ENCODE measurements around the gene MB21D2.

The MB21D2 gene

DNA sequence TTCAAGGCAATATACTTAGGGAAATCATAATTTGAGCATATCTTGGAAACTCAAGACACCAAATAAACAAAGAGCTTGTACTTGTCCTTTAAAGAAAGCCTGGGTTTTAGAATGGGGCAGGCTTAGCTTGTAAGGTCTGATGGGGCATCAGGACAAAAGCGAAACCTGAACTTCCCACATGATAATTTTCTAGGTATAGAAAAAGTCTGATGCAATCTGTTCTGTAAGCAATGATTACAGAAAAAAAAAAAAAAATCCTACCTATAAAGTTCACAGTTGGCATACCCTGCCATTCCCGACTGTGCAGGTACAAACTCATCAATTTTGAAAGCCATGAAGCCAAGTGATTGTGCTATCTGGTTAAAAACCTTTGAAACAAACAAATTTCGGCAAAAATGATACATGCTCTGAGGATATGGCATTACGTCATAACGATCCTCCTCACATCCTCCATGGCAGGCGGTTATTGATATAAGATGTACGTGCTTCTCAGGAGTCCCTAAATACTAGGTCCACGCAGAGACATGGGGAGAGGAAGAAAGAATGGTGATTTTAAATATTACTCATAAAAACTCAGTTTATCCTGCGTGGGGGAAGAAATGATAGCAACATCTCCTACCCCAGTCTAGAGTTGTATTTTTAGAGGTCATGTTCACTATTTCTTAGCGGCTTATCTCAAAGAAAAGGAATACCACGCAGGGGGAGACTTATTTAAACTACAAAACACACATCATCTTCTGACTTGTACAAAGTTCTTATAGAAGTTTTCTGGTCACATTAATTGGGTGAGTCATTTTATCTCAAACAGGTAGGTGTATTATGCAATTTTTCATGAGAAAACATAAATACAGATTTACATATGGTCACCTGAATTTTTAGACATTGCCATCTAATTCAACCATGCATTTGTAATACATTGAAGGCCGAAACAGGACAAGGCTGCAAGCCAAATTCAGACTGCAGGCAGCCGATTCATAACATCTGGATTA, 27.0 kb downstream of the MB21D2 start:
- no peak for DNase-seq (ENCODE audit: low read depth in 3 of 3)

GRCh38 chr3:192889679-192890078, 28.0 kb downstream of the MB21D2 start:
- DNase-seq (ENCODE audit: low read depth in 3 of 3), result no peak

- DNase-seq (ENCODE audit: low read depth in 3 of 3), result no peak
Measured at GRCh38 chr3:192888190-192888589, 29.5 kb downstream of the MB21D2 start.

DNA sequence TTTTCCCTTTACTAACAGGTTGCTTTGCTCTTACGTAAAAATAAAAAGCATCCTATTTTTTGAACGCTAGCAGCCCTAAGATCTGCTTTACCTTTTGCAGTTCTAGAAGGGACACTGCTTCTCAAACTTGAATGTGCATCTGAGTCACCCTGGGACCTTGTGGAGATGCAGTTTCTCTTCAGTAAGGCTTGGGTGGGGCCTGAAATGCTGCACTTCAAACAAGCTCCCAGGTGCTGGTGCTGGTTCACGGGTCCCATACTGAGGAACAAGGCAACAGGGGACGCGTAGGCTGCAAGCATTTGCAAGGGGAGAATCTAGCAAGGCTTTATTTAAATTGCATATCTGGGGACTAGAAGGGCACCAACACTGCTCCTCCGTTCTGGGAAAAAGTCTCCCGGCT, 30.0 kb downstream of the MB21D2 start:
- no peak for DNase-seq (ENCODE audit: low read depth in 3 of 3)

- no peak for DNase-seq (ENCODE audit: low read depth in 3 of 3)
Measured at GRCh38 chr3:192887047-192887446, 30.6 kb downstream of the MB21D2 start.

- DNase-seq (ENCODE audit: low read depth in 3 of 3), result no peak
Measured at GRCh38 chr3:192884777-192885773, 32.6 kb downstream of the MB21D2 start.

GRCh38 chr3:192883512-192883911, 34.1 kb downstream of the MB21D2 start:
- no peak for DNase-seq (ENCODE audit: low read depth in 3 of 3)

GRCh38 chr3:192881159-192881786, 36.4 kb downstream of the MB21D2 start:
- DNase-seq (ENCODE audit: low read depth in 3 of 3), result no peak

- no peak for DNase-seq (ENCODE audit: low read depth in 3 of 3)
Measured at GRCh38 chr3:192880313-192880712, 37.3 kb downstream of the MB21D2 start.

DNA sequence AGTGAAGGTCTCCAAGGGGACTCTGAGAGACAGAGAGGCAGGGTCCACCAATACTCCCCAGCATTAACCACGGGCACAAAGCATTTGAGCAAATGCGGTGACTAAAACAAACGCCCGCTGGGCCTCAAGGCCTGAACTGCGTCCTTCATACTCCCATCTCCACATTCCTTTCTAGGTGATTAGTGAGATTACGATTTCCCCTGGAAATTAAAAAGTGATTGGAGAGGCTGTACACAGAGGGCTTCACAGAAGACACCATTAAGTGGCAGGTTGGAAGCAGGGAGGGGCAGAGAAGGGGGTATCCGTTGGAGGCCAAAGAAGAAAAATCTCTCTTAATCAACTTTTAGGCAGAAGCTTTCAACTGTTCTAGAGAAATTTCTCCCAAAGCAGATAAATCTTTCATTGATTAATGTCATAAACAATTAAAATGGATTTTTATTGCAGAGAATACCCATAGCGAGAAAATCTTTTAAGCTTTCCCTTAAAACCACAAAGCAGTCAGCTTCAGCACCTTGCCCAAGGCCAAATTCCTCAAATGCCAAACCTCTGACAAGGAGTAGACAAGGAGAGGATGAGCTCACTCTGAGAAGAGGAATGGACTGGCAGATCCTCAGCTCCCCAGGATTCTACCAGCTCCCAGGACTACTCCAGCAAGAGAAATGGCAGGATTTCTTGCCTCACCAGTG, 38.2 kb downstream of the MB21D2 start:
- DNase-seq (ENCODE audit: low read depth in 3 of 3), result no peak

GRCh38 chr3:192875971-192876565, 41.6 kb downstream of the MB21D2 start:
- DNase-seq (ENCODE audit: low read depth in 3 of 3), result no peak

- DNase-seq (ENCODE audit: low read depth in 3 of 3), result no peak
Measured at GRCh38 chr3:192870822-192871221, 46.8 kb downstream of the MB21D2 start.

DNA sequence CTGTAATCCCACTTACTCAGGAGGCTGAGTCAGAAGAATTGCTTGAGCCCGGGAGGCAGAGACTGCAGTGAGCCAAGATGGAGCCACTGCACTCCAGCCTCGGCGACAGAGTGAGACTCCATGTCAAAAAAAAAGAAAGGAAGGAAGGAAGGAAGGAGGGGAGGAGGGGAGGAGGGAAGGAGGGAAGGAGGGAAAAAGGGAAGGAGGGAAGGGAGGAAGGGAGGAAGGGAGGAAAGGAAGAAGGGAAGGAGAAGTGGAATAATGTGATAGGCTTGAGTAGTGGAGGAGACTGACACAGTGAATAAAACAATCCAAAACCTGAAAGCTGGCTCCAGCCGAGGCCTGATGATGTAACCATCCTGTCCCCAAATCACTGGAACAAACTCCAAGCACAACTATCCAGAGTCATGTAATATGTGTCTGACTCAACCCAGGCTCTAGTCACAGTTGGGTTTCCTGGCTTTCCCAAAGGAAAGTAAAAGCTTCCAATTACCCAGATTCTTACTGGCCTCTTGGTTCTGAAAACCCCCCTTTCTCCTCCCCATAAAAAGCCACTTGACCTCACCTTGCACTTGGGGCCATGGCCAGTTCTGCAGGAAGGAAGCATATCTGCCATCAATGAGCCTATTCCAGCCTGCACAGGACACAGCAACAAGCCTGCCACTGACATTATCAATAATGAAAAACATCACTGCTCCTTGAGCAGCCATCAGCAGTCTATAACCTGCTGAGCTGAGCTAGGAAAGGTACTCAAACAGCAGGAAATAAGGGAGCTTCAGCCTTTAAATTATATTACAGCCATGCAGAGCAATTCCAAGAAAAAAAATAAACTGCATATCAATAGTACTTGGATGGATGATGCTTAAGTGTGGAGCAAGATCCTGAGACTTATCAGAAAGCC, 48.3 kb downstream of the MB21D2 start:
- DNase-seq (ENCODE audit: low read depth in 3 of 3), result no peak

DNA sequence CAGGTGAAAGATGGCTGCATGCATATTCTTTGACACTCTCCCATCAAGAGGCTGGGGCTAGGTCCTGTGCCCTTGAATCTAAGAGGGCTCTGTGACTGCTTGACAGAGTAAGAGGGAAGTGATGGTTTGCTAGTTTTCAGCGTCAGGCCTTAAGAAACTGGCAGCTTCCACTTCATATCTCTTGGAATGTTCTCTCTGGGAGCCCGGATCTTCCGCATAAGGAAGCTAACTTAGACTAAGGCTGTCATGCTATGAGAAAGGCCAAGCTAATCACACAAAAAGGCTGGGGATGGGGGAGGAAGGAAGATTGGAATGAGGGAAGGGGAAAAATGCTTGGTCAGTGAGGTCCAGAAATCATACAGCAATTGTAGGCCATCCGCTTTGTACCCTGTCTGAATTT, 50.0 kb downstream of the MB21D2 start:
- DNase-seq (ENCODE audit: low read depth in 3 of 3), result no peak

DNA sequence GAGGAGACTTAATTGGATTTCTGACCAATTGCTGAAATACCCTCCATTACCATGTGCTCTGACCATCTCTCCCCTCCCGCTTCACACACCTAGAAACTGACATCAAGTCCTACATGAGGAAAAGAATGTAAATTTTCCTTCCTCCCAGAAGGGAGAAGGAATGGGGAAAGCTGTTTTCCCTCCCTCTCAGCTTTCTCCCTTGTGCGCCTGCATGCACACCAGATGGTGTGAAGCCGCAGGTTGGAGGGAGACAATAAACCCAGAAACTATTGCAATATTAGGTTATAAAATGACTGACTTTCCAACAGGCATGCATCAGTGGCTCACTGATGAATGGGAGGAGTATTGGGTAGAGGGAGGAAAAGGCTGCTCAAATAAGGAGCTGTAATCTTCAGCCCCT, 50.9 kb downstream of the MB21D2 start:
- no peak for DNase-seq (ENCODE audit: low read depth in 3 of 3)

- DNase-seq (ENCODE audit: low read depth in 3 of 3), result no peak
Measured at GRCh38 chr3:192864941-192865340, 52.7 kb downstream of the MB21D2 start.

GRCh38 chr3:192863091-192863420, 54.6 kb downstream of the MB21D2 start:
- DNase-seq (ENCODE audit: low read depth in 3 of 3), result no peak

DNA sequence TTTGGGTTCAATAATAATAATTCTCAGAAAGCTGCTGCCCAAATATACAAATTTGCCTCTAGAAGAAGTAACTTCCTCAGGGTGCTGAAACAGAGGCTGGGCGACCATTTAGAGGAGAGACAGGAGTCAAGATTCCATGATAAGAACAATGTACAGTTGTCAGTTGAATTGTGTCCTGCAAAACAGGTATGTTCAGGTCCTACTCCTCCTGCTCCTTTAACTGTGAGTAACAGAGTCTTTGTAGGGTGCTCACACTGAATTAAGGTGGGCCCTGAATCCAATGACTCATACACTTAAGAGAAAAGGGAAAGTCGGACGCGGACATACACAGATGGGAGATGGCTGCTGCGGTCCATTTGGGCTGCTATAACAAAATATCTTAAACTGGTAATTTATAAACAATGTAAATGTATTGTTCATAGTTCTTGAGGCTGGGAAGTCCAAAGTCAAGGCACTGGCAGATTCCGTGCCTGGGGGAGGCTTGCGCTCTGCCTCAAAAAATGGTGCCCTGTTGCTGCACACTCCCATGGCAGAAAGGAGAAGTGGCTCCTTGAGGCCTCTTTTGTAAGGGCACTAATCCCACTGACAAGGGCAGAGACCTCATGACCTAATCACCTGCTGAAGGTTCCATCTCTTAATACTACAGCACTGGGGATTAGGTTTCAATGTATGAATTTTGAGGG, 55.1 kb downstream of the MB21D2 start:
- no peak for DNase-seq (ENCODE audit: low read depth in 3 of 3)

- no peak for DNase-seq (ENCODE audit: low read depth in 3 of 3)
Measured at GRCh38 chr3:192861972-192862371, 55.7 kb downstream of the MB21D2 start.
